HL-60 (cell line): ENCODE measurements around the gene SCYGR1.

Source experiments
- DNase-seq, 2 experiments: peaks; one replicate each; pipeline ENCODE4 v3.0.0-alpha.2; 2010 to 2020; ENCODE audit warnings: low read depth in 1 of 2, low spot score in 1 of 2
- H3K27ac ChIP-seq: fragments of 250-450 bp; sonication (Bioruptor Pico); replicated peaks from 2 replicates; pipeline ENCODE4 v1.5.1; 2020; ENCODE audit warnings: mild to moderate bottlenecking, moderate library complexity
- H3K27me3 ChIP-seq: fragments of 250-450 bp; sonication (Bioruptor Pico); 2 replicates; pipeline ENCODE4 v1.5.1; 2021; ENCODE audit warnings: mild to moderate bottlenecking, moderate library complexity; ENCODE audit not compliant: insufficient read depth, poor library complexity, severe bottlenecking
- H3K4me3 ChIP-seq: replicated peaks from 2 replicates; pipeline ENCODE4 v1.5.1; 2011; ENCODE audit warnings: mild to moderate bottlenecking, control low read depth, low read length; ENCODE audit not compliant: insufficient read depth
- GABPA ChIP-seq: IDR thresholded peaks from 2 replicates; pipeline ENCODE4 v1.6.1; 2012; ENCODE audit warnings: low read depth
- POLR2AphosphoS5 ChIP-seq: IDR thresholded peaks from 2 replicates; pipeline ENCODE4 v1.6.1; 2012; ENCODE audit warnings: low read depth
- REST ChIP-seq: IDR thresholded peaks from 2 replicates; pipeline ENCODE4 v1.6.1; 2012; ENCODE audit warnings: low read depth; ENCODE audit not compliant: insufficient replicate concordance
- SPI1 ChIP-seq: IDR thresholded peaks from 2 replicates; pipeline ENCODE4 v1.6.1; 2012; ENCODE audit warnings: low read depth, mild to moderate bottlenecking, borderline replicate concordance
- TF ChIP-seq, protein P1 (sequence below): IDR thresholded peaks from one replicate; pipeline ENCODE4 v1.5.1; 2011; ENCODE audit warnings: low read length, control low read depth, inconsistent platforms; ENCODE audit not compliant: insufficient read depth

The SCYGR1 gene

GRCh38 chr2:227402959-227403358 lies 15.2 kb upstream of the SCYGR1 start:
- Histone ChIP-seq H3K27ac (no peak overlapping the region), H3K4me3 (no peak overlapping the region), H3K27me3 (no peaks in the 10 kb centered on the region)
- no peak for DNase-seq
- TF ChIP-seq SPI1 (no peak), POLR2AphosphoS5 (no peak), GABPA (no peak), REST (no peak)
- TF ChIP-seq, protein P1, sequence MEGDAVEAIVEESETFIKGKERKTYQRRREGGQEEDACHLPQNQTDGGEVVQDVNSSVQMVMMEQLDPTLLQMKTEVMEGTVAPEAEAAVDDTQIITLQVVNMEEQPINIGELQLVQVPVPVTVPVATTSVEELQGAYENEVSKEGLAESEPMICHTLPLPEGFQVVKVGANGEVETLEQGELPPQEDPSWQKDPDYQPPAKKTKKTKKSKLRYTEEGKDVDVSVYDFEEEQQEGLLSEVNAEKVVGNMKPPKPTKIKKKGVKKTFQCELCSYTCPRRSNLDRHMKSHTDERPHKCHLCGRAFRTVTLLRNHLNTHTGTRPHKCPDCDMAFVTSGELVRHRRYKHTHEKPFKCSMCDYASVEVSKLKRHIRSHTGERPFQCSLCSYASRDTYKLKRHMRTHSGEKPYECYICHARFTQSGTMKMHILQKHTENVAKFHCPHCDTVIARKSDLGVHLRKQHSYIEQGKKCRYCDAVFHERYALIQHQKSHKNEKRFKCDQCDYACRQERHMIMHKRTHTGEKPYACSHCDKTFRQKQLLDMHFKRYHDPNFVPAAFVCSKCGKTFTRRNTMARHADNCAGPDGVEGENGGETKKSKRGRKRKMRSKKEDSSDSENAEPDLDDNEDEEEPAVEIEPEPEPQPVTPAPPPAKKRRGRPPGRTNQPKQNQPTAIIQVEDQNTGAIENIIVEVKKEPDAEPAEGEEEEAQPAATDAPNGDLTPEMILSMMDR = no peak

GRCh38 chr2:227402321-227402720 lies 14.6 kb upstream of the SCYGR1 start:
- no peak for TF ChIP-seq REST
- TF ChIP-seq GABPA = no peak
- TF ChIP-seq SPI1 = no peak
- no peak for TF ChIP-seq POLR2AphosphoS5
- TF ChIP-seq, protein P1 = no peak
- H3K27me3 ChIP-seq = no peaks in the 10 kb centered on the region
- H3K27ac ChIP-seq = no peak overlapping the region
- no peak for DNase-seq
- no peak overlapping the region for H3K4me3 ChIP-seq

DNA sequence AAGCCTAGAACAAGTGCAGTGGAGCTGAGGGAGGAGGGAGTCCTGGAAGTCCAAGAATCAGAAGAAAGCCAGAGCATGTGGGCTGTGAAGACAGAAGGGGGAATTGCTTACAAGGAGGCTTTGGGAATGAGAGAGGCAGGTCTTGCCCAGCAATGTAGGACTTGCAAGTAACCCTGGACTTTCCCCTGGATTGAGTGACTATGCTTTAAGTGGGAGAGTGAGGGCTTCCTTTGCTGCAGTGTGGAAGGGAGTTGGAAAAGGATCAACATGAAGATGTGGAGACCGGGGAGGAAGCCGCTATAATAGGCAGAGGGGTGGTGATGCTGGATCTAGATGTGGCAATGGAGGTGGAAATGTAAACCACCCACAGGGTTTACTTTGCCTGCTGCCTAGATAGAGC lies 13.8 kb upstream of the SCYGR1 start:
- H3K27me3 ChIP-seq = no peaks in the 10 kb centered on the region
- H3K27ac ChIP-seq = no peak overlapping the region
- H3K4me3 ChIP-seq = no peak overlapping the region
- no peak for DNase-seq
- no peak for TF ChIP-seq REST
- TF ChIP-seq POLR2AphosphoS5 = no peak
- TF ChIP-seq SPI1 = no peak
- no peak for TF ChIP-seq GABPA
- TF ChIP-seq, protein P1 = no peak
